Measurements from ENCODE around the gene EPN3.
A peak's percentile ranks its signal among the peaks of the same experiment; 100 is the strongest.

Gene EPN3

DNA sequence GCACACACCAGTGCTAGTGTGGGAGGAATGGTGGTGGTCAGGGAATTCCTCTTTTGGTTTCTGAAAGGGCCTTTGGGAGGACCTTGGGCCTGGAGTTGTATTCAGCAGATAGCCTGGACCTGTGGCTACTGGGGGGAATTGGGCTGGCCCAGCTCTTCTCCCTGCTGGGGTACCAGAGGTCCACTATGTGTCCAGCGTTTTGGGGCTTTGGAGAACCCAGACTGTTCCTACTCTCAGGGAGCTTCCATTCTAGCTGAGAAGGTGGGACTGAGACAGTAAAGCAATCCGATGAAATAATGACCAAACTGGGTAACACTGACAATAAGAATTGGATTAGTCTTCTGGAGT is 2.4 kb downstream of the EPN3 start:
- Histone ChIP-seq H3K36me3 (ENCODE audit: insufficient read depth, low read length) (no peaks in the 10 kb centered on the region), H3K27ac (ENCODE audit: low read depth, low read length) (no peak overlapping the region), H3K79me2 (ENCODE audit: control insufficient read depth, insufficient read depth, low read length, unreplicated experiment) (no peaks in the 10 kb centered on the region), H3K27me3 (ENCODE audit: insufficient read depth, low read length) (peaks cover 32% of the 10 kb centered on the region), H3K4me3 (ENCODE audit: low read depth, low read length) (no peak overlapping the region), H2AFZ (ENCODE audit: low read length, unreplicated experiment) (no peak overlapping the region), H3K4me1 (ENCODE audit: control insufficient read depth, insufficient read depth, low read length, unreplicated experiment) (peaks cover 13% of the 10 kb centered on the region)

DNA sequence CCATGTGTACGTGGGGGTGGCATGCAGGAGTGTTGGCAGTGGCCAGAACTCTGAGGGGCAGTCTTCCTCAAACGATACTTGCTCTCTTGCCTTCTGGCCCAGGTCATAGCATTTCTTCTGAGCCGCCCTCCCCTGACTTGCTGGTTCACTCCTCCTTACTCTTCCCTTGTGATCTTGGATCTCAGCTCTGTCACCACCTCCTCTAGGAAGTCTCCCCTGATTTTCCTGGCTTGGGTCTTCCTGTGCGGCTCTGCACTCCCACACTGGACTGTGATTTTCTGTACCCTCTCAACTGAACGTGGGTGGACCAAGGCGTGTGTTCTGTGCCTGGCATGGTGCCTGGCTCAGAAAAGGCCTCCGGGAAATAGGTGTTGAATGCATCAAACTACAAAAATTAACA is 2.9 kb downstream of the EPN3 start:
- peaks cover 13% of the 10 kb centered on the region for H3K4me1 ChIP-seq (ENCODE audit: control insufficient read depth, insufficient read depth, low read length, unreplicated experiment)
- H3K27ac ChIP-seq (ENCODE audit: low read depth, low read length) = no peak overlapping the region
- H3K4me3 ChIP-seq (ENCODE audit: low read depth, low read length) = no peak overlapping the region
- H3K79me2 ChIP-seq (ENCODE audit: control insufficient read depth, insufficient read depth, low read length, unreplicated experiment) = no peaks in the 10 kb centered on the region
- H3K36me3 ChIP-seq (ENCODE audit: insufficient read depth, low read length) = no peaks in the 10 kb centered on the region
- peaks cover 30% of the 10 kb centered on the region for H3K27me3 ChIP-seq (ENCODE audit: insufficient read depth, low read length)
- no peak overlapping the region for H2AFZ ChIP-seq (ENCODE audit: low read length, unreplicated experiment)

DNA sequence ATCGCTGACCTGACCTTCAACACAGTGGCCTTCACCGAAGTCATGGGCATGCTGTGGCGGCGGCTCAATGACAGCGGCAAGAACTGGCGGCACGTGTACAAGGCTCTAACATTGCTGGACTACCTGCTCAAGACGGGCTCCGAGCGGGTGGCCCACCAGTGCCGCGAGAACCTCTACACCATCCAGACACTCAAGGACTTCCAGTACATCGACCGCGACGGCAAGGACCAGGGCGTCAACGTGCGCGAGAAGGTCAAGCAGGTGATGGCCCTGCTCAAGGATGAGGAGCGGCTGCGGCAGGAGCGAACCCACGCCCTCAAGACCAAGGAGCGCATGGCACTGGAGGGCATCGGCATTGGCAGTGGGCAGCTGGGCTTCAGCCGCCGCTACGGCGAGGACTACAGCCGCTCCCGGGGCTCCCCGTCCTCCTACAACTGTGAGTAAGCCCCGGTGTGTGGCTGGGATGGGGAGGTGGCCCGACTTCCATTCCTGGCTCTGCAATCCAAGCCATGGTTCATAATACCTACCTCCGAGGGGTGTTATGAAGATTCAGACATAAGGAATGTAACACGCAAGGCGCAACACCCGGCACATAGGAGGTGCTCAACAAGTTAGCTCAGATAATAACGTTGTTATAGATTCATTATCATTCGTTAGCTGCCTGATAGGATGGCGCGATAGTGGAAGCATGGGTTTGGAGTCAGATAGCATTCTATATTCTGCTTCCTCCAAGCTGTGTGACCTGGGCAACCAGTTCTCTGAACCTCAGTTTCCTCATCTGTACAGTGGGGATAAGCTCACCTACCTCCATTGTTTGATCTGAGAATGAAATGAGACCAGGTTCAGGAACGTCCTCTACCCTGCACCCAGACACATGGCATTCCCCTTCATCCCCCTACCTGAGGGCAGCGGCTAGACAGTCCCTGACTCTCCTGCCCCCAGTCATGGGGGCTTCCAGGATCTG is 4.4 kb downstream of the EPN3 start:
- no peaks in the 10 kb centered on the region for H3K36me3 ChIP-seq (ENCODE audit: insufficient read depth, low read length)
- H3K4me1 ChIP-seq (ENCODE audit: control insufficient read depth, insufficient read depth, low read length, unreplicated experiment) = peaks cover 19% of the 10 kb centered on the region
- no peak overlapping the region for H3K4me3 ChIP-seq (ENCODE audit: low read depth, low read length)
- no peaks in the 10 kb centered on the region for H3K79me2 ChIP-seq (ENCODE audit: control insufficient read depth, insufficient read depth, low read length, unreplicated experiment)
- H3K27ac ChIP-seq (ENCODE audit: low read depth, low read length) = no peak overlapping the region
- peaks cover 17% of the 10 kb centered on the region for H3K27me3 ChIP-seq (ENCODE audit: insufficient read depth, low read length)
- no peak overlapping the region for H2AFZ ChIP-seq (ENCODE audit: low read length, unreplicated experiment)

DNA sequence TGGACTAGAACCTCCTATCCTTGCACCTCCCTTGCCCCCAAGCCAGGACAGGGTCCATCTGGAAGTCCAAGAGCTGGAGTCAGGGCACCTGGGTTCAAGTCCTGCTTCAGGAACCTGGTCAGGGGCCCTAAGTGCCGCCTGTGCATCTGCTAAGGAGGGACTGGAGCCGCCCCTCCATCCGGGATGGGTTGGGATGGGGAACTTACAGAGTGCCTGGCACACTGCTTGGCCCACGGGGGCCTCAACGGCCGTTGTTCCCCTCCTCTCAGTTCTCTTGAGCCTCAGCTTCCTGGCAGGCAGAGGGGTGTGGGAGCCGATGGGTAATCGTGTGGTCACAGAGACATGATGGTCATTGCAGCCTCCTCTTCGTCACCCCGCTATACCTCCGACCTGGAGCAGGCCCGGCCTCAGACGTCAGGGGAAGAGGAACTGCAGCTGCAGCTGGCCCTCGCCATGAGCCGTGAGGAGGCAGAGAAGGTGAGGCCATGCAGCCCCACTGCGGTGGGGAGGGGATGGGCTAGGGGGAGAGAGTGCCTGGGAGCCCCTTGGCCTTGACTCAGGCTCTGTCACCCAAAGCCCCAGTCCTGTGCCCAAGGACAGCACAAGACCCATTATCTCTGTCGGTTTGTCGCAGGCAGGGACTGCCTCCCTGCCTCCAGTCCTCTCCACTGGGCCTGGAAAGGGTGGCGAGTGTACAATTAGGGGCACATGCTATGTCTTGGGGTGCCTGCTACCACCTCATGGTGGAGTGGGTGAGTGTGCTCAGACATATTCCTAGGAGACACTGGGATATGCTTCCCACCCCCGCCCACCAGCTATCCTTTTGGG is 5.4 kb downstream of the EPN3 start:
- Histone ChIP-seq H3K27me3 (ENCODE audit: insufficient read depth, low read length) (peaks cover 7% of the 10 kb centered on the region), H3K4me1 (ENCODE audit: control insufficient read depth, insufficient read depth, low read length, unreplicated experiment) (peaks cover 25% of the 10 kb centered on the region)

DNA sequence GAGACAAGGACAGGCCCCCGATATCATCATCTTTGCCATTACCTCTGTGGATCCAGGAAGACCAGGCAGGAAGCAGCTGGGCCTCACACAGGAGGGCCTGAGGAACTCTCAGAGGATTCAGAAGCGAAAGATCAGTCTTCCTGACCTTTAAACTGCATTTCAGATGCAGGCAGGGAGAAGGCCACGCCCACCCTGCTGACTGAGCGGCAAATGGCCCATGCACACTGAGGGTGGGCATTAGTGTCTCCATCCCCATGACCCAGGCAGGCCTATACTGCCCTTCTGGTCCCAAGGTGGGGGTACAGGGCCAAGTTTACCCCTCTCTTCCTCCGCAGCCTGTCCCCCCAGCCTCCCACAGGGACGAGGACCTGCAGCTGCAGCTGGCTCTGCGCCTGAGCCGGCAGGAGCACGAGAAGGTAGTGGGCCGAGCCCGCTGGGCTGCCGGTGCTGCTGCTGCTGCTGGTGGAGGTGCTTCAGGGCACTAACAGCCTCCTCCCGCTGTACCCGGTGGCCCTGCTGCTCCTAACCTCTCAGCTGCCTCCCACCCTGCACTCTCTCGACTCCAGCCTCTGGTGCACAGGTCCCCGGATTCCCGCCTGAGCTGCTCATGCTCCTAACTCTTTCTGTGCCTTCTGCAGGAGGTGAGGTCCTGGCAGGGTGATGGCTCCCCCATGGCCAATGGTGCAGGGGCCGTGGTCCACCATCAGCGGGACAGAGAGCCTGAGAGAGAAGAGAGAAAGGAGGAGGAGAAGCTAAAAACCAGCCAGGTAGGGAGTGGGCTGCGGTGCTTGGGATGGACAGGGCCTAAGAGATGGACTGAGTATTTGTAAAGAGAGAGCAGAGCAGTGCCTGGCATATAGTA is 6.2 kb downstream of the EPN3 start:
- H3K4me3 ChIP-seq (ENCODE audit: low read depth, low read length) = no peak overlapping the region
- H3K4me1 ChIP-seq (ENCODE audit: control insufficient read depth, insufficient read depth, low read length, unreplicated experiment) = peaks cover 20% of the 10 kb centered on the region
- H3K27ac ChIP-seq (ENCODE audit: low read depth, low read length) = no peak overlapping the region

More for the DNA sequence above, 5.4 kb downstream of the EPN3 start:
- Histone ChIP-seq H3K36me3 (ENCODE audit: insufficient read depth, low read length) (no peaks in the 10 kb centered on the region), H2AFZ (ENCODE audit: low read length, unreplicated experiment) (no peak overlapping the region), H3K79me2 (ENCODE audit: control insufficient read depth, insufficient read depth, low read length, unreplicated experiment) (no peaks in the 10 kb centered on the region), H3K4me3 (ENCODE audit: low read depth, low read length) (no peak overlapping the region), H3K27ac (ENCODE audit: low read depth, low read length) (no peak overlapping the region)

DNA sequence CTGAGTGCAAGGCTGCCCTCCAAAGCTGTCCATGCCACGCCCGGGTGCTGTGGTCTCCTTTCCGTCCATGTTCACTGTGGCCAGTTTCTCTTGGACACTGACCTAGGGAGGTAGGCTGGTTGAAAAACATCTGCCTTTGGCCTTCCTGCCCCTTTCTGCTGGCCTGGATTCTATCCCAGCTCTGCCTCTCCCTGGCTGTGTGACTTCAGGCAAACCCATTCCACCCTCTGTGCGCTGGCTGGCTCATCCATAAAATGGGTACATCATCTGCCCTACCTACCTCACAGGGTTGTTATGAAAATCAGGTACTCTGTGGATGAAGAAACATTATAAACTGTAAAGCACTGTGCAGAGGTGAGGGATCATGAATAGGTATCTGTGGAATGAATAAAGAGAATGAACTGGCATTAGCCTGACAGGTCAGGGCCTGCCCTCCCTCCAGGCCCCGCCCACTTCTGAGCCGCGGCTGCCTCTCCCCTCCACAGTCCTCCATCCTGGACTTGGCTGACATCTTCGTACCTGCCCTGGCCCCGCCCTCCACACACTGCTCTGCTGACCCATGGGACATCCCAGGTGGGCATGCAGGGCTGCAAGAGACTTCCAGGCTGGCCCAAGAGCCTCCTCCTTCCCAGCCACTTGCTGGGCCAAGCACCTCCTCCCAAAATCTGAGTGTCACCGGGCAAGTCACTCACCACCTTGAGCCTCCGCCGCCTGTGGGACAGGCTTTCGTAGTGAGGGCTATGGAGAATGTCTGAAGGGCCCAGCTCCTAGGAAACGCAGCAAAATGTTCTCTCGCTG is 7.4 kb downstream of the EPN3 start:
- H3K79me2 ChIP-seq (ENCODE audit: control insufficient read depth, insufficient read depth, low read length, unreplicated experiment) = no peaks in the 10 kb centered on the region
- H2AFZ ChIP-seq (ENCODE audit: low read length, unreplicated experiment) = no peak overlapping the region
- H3K27ac ChIP-seq (ENCODE audit: low read depth, low read length) = no peak overlapping the region
- no peak overlapping the region for H3K4me3 ChIP-seq (ENCODE audit: low read depth, low read length)
- no peaks in the 10 kb centered on the region for H3K36me3 ChIP-seq (ENCODE audit: insufficient read depth, low read length)
- H3K4me1 ChIP-seq (ENCODE audit: control insufficient read depth, insufficient read depth, low read length, unreplicated experiment) = peaks cover 15% of the 10 kb centered on the region
- no peaks in the 10 kb centered on the region for H3K27me3 ChIP-seq (ENCODE audit: insufficient read depth, low read length)

More for the DNA sequence above, 6.2 kb downstream of the EPN3 start:
- no peaks in the 10 kb centered on the region for H3K36me3 ChIP-seq (ENCODE audit: insufficient read depth, low read length)
- H3K27me3 ChIP-seq (ENCODE audit: insufficient read depth, low read length) = no peaks in the 10 kb centered on the region
- no peaks in the 10 kb centered on the region for H3K79me2 ChIP-seq (ENCODE audit: control insufficient read depth, insufficient read depth, low read length, unreplicated experiment)
- H2AFZ ChIP-seq (ENCODE audit: low read length, unreplicated experiment) = no peak overlapping the region

DNA sequence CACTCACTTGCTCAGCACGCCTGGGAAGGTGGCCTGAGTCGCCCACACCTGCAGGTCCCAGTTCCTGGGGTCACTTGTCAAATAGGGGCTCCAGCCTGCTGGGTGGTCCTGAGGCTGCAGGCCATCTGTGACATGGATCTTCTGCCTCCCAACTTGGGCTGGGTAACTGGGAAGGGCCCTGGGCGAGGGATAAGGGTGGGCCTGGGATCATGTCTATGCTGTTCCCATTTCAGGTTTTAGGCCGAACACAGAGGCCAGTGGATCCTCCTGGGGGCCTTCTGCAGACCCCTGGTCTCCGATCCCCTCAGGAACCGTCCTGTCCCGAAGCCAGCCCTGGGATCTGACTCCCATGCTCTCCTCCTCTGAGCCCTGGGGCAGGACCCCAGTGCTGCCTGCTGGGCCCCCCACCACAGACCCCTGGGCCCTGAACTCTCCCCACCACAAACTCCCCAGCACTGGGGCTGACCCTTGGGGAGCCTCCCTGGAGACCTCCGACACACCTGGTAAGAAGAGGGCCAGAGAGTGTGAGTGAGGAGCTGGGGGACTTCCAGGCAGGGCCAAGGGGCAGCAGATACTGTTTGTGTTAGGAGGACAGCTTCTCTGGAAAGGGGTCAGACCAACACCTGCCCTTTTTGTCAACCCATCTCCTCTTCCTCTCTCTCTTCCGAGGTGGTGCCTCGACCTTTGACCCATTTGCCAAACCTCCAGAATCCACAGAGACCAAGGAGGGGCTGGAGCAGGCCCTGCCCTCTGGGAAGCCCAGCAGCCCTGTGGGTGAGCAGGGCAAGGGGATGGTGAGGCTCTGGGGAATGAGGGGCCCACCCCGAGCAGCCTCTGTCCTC is 8.2 kb downstream of the EPN3 start:
- Histone ChIP-seq H2AFZ (ENCODE audit: low read length, unreplicated experiment) (no peak overlapping the region), H3K4me1 (ENCODE audit: control insufficient read depth, insufficient read depth, low read length, unreplicated experiment) (peaks cover 15% of the 10 kb centered on the region), H3K36me3 (ENCODE audit: insufficient read depth, low read length) (no peaks in the 10 kb centered on the region), H3K79me2 (ENCODE audit: control insufficient read depth, insufficient read depth, low read length, unreplicated experiment) (no peaks in the 10 kb centered on the region), H3K27ac (ENCODE audit: low read depth, low read length) (no peak overlapping the region), H3K27me3 (ENCODE audit: insufficient read depth, low read length) (no peaks in the 10 kb centered on the region), H3K4me3 (ENCODE audit: low read depth, low read length) (peak overlapping the region; percentile 80; the same call in 1 of the 2 replicates)

DNA sequence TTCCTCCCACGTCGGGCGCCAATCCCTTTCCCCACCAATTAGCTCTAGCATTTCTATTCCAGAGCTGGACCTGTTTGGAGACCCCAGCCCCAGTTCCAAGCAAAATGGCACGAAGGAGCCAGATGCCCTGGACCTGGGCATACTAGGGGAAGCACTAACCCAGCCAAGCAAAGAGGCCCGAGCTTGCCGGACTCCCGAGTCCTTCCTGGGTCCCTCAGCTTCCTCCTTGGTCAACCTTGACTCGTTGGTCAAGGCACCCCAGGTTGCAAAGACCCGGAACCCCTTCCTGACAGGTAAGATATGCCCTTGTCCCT is 8.8 kb downstream of the EPN3 start:
- peak overlapping the region; percentile 80 for H3K4me3 ChIP-seq (ENCODE audit: low read depth, low read length)

More for the DNA sequence above, 8.8 kb downstream of the EPN3 start:
- peak overlapping the region; percentile 53 for H2AFZ ChIP-seq (ENCODE audit: low read length, unreplicated experiment)
- no peaks in the 10 kb centered on the region for H3K27me3 ChIP-seq (ENCODE audit: insufficient read depth, low read length)
- no peaks in the 10 kb centered on the region for H3K36me3 ChIP-seq (ENCODE audit: insufficient read depth, low read length)
- H3K27ac ChIP-seq (ENCODE audit: low read depth, low read length) = no peak overlapping the region
- no peaks in the 10 kb centered on the region for H3K79me2 ChIP-seq (ENCODE audit: control insufficient read depth, insufficient read depth, low read length, unreplicated experiment)
- H3K4me1 ChIP-seq (ENCODE audit: control insufficient read depth, insufficient read depth, low read length, unreplicated experiment) = peaks cover 15% of the 10 kb centered on the region

Data from ACC112 (cell line).